ENCODE results near the gene BNC1. TPM values are rescaled to one million over a fixed set of nuclear protein-coding genes. Genes with fewer than 3 reads are reported as not detected.

BNC1 gene
- total and polyA plus RNA-seq, 2 donors (not counting 1 experiment from before 2014, with no cell fraction given) = 5.7 to 14.2 TPM

GRCh38 chr15:83275412-83275811 lies 9.1 kb downstream of the BNC1 start:
- Histone ChIP-seq H3K79me2 (ENCODE audit: control insufficient read depth, insufficient read depth, low read length) (peaks cover 6% of the 10 kb centered on the region), H3K9ac (ENCODE audit: insufficient read depth, low read length) (no peak overlapping the region), H3K9me3 (ENCODE audit: control insufficient read depth, insufficient read depth, low read depth, low read length) (no peaks in the 10 kb centered on the region), H3K4me3 (replicated peaks in 1 of 4; ENCODE audit: control extremely low read depth in 1 of 4, insufficient read depth in 1 of 4, low read depth in 3 of 4, low read length in 4 of 4) (no peak overlapping the region), H3K27ac (ENCODE audit: insufficient read depth, low read length) (no peak overlapping the region), H4K20me1 (ENCODE audit: control insufficient read depth, extremely low read depth, insufficient read depth, low read length) (no peaks in the 10 kb centered on the region), H2AFZ (ENCODE audit: low read length) (no peak overlapping the region), H3K4me2 (ENCODE audit: extremely low read depth, insufficient read depth, low read length) (no peak overlapping the region), H3K4me1 (ENCODE audit: control insufficient read depth, extremely low read depth, insufficient read depth, low read length) (no peaks in the 10 kb centered on the region), H3K27me3 (ENCODE audit: control insufficient read depth, insufficient read depth, low read length) (no peaks in the 10 kb centered on the region), H3K36me3 (ENCODE audit: control insufficient read depth, insufficient read depth, low read length) (no peaks in the 10 kb centered on the region)
- TF ChIP-seq CTCF (conservative IDR thresholded peaks at IDR 0.05 in 1 of 2, IDR thresholded peaks at IDR 0.05 in 1 of 2; ENCODE audit: low read depth in 1 of 2, low read length in 2 of 2) (no peak), EZH2 (IDR thresholded peaks at IDR 0.05; ENCODE audit: low read length, missing control alignments) (no peak)
- DNase-seq (ENCODE audit: low read depth in 2 of 2) = peak in 1 of 2 donors; percentile 70

DNA sequence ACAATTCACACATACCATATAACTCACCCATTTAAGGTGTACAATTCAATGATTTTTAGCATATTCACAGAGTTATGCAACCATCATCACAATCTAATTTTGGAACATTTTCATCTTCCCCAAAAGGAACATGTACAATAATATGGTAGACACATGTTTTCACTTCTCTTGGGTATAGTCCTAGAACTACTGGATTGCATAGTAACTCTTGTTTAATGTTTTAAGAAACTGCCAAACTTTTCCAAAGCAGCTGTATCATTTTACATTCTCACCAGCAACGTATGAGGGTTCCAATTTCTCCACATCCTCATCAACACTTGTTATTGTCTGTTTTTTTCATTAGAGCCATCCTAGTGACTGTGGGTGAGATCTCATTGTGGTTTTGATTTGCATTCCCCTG lies 14.3 kb downstream of the BNC1 start:
- Histone ChIP-seq H3K4me1 (ENCODE audit: control insufficient read depth, extremely low read depth, insufficient read depth, low read length) (no peaks in the 10 kb centered on the region), H3K9ac (ENCODE audit: insufficient read depth, low read length) (no peak overlapping the region), H3K27me3 (ENCODE audit: control insufficient read depth, insufficient read depth, low read length) (no peaks in the 10 kb centered on the region), H3K79me2 (ENCODE audit: control insufficient read depth, insufficient read depth, low read length) (peaks cover 1% of the 10 kb centered on the region), H3K4me3 (replicated peaks in 1 of 4; ENCODE audit: control extremely low read depth in 1 of 4, insufficient read depth in 1 of 4, low read depth in 3 of 4, low read length in 4 of 4) (no peak overlapping the region), H3K4me2 (ENCODE audit: extremely low read depth, insufficient read depth, low read length) (no peak overlapping the region), H3K27ac (ENCODE audit: insufficient read depth, low read length) (no peak overlapping the region), H4K20me1 (ENCODE audit: control insufficient read depth, extremely low read depth, insufficient read depth, low read length) (no peaks in the 10 kb centered on the region), H3K9me3 (ENCODE audit: control insufficient read depth, insufficient read depth, low read depth, low read length) (no peaks in the 10 kb centered on the region), H3K36me3 (ENCODE audit: control insufficient read depth, insufficient read depth, low read length) (no peaks in the 10 kb centered on the region), H2AFZ (ENCODE audit: low read length) (no peak overlapping the region)
- DNase-seq (ENCODE audit: low read depth in 2 of 2) = no peak
- TF ChIP-seq EZH2 (IDR thresholded peaks at IDR 0.05; ENCODE audit: low read length, missing control alignments) (no peak), CTCF (conservative IDR thresholded peaks at IDR 0.05 in 1 of 2, IDR thresholded peaks at IDR 0.05 in 1 of 2; ENCODE audit: low read depth in 1 of 2, low read length in 2 of 2) (no peak)

GRCh38 chr15:83268147-83268546 lies 16.3 kb downstream of the BNC1 start:
- no peaks in the 10 kb centered on the region for H3K27me3 ChIP-seq (ENCODE audit: control insufficient read depth, insufficient read depth, low read length)
- H3K36me3 ChIP-seq (ENCODE audit: control insufficient read depth, insufficient read depth, low read length) = no peaks in the 10 kb centered on the region
- H3K4me1 ChIP-seq (ENCODE audit: control insufficient read depth, extremely low read depth, insufficient read depth, low read length) = no peaks in the 10 kb centered on the region
- H4K20me1 ChIP-seq (ENCODE audit: control insufficient read depth, extremely low read depth, insufficient read depth, low read length) = no peaks in the 10 kb centered on the region
- H3K9ac ChIP-seq (ENCODE audit: insufficient read depth, low read length) = no peak overlapping the region
- TF ChIP-seq EZH2 (IDR thresholded peaks at IDR 0.05; ENCODE audit: low read length, missing control alignments) = no peak
- no peak for TF ChIP-seq CTCF (conservative IDR thresholded peaks at IDR 0.05 in 1 of 2, IDR thresholded peaks at IDR 0.05 in 1 of 2; ENCODE audit: low read depth in 1 of 2, low read length in 2 of 2)
- H2AFZ ChIP-seq (ENCODE audit: low read length) = no peak overlapping the region
- H3K4me3 ChIP-seq (replicated peaks in 1 of 4; ENCODE audit: control extremely low read depth in 1 of 4, insufficient read depth in 1 of 4, low read depth in 3 of 4, low read length in 4 of 4) = no peak overlapping the region
- no peaks in the 10 kb centered on the region for H3K79me2 ChIP-seq (ENCODE audit: control insufficient read depth, insufficient read depth, low read length)
- H3K9me3 ChIP-seq (ENCODE audit: control insufficient read depth, insufficient read depth, low read depth, low read length) = no peaks in the 10 kb centered on the region
- no peak overlapping the region for H3K27ac ChIP-seq (ENCODE audit: insufficient read depth, low read length)
- DNase-seq (ENCODE audit: low read depth in 2 of 2) = no peak
- no peak overlapping the region for H3K4me2 ChIP-seq (ENCODE audit: extremely low read depth, insufficient read depth, low read length)
